HG02798 (cell line): ENCODE measurements around the gene NELL1.

Experiments used
- ATAC-seq: cut with Tn5 transposase; IDR thresholded peaks from one replicate; pipeline ENCODE4 v1.9.1; 2021; ENCODE audit warnings: mild to moderate bottlenecking; ENCODE audit not compliant: unreplicated experiment, poor library complexity

The NELL1 gene

DNA sequence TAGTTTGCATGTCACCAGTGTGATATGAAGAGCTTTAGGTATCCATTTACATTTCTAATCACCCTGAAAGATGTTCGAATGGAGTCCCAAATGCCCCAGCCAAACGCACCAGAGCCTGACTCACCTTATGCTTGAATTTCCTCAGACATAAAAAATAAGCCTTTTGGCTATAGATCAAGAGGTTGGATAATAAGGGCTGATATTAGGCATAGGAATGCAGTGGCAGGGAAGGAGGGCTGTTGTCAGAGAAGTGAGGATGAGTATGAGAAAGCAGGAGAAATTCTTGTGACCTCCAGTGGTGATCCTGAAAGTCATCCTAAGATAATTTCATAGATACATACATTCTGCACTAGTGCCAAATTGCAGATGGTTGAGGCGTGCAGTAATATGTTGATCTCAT, 264.6 kb downstream of the NELL1 start:
- ATAC-seq = no peak

DNA sequence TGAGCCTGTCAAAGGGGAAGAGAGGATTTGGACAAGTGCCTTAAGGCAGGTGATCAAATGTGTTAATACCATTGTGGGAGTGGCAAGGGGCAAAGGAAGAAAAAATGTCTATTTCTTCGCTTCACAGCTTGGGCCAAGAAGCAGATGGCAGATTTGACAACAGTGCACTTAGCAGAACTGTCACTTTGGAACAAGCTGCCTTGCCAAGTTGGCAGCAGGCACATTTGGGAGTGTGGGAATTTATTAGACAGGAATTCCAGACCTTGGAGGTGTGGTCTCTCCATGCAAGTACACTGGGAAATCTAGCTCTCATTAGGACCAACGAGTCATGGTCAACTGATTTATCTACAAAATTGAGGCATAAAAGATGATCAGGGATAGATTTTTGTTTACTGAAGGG, 265.1 kb downstream of the NELL1 start:
- ATAC-seq = no peak

DNA sequence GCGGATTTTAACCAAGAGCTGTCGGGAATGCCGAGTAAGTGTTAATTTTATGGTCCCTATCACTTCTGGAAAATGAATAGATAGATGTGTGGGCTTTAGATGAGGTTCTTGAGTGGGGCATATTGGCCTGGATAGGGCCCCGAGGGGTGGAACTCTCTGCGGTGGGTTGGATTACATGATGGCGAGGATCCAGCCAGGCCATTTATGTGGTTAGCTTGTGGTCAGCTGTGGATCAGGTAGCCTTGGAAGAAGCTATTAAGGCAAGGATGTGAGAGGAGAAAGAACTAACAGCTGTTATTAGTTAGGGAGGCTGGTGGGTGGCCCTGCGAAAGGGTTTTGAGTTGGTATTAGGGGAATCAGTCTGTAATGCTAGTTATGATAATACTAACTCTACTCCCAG, 268.4 kb downstream of the NELL1 start:
- no peak for ATAC-seq

DNA sequence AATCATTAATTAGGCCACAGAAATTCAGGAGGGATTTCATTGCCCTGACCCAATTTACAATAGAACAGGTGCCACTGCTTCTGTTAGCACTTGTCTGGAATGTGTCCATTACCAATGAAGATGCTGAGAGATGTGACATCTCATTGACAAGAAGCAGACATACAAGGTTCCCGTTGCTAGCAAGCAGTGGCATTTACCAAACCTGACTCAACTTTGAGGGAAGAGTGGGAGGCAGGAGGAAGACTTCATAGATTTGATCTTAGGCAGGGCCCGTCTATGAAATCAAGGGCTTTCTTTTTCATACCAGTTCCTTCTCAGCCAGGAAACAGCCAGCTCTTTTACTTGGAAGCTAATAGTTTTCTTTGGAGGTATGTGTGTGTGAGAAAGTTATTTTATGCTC, 280.2 kb downstream of the NELL1 start:
- ATAC-seq = no peak

DNA sequence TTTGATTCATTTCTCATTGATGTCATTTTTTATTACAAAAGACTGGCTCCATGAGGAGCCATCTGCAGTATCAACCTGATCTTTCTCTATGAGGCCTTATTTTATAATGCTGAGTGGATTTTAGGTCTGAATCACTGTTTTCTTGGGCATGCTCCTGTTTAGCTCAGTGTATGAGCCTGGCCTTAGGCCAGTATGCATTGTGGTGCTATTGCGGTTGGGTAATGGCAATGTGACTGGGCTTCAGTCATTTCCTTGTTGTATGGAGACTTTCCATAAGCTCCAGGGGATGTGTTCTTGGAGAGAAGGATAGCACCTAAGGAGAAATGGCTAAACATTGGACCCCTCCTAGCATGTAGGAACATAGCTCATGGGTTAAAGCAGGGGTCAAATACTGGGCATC, 293.2 kb downstream of the NELL1 start:
- ATAC-seq = no peak

DNA sequence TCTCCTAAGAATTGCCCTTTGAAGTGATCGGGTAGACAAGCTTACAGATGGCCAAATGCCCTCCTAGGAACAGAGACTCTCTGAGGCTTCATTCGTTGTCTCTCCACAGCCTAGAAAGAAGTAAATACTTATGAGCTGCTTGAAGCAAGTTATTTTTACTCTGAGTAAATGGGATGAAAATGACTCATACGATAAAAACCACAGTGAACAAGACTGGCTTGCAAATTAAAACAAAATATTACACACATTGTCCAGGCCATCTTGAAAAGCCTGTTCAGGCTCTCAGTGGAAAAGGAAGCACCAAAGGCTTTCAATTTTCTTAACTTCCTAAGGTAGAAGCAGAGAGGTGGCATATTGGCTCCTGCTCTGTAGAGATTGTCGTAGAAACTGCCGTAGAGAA, 294.2 kb downstream of the NELL1 start:
- no peak for ATAC-seq

DNA sequence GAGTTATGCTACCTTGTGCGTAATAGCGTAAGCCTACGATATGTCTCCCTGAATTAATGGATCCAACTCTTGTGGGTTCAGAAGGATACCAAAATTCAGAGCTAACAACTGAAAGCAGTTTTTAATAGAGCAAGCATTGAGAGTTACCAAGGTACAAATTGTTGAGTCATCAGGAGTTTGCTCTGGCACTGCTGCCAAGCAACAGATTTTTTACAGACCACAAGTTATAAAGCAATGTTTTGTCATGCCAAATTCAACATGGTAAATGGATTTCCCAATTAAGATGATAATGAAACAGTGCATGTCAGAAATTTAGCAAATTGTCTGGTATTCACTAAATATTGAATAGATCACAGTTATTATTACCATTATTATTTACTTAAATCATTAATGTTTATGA, 295.6 kb downstream of the NELL1 start:
- no peak for ATAC-seq

DNA sequence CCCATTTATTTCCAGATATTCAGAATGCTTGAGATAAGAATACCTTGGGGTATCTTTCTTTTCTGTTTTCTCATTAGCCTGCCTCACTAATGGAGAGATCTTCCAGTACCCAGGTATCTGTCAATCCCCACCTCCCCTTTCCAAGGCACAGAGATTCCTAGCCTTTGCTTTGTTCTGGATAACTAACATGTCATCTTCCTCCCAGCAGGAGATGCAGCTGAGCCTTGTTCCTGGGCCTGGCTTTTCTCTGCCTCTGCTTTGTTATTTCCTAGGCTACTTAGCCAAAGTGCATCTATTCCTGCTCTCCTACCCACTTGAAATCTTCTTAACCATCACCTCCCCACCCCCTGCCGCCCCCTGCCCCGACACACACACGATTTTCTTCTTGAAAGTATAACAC, 297.1 kb downstream of the NELL1 start:
- no peak for ATAC-seq

DNA sequence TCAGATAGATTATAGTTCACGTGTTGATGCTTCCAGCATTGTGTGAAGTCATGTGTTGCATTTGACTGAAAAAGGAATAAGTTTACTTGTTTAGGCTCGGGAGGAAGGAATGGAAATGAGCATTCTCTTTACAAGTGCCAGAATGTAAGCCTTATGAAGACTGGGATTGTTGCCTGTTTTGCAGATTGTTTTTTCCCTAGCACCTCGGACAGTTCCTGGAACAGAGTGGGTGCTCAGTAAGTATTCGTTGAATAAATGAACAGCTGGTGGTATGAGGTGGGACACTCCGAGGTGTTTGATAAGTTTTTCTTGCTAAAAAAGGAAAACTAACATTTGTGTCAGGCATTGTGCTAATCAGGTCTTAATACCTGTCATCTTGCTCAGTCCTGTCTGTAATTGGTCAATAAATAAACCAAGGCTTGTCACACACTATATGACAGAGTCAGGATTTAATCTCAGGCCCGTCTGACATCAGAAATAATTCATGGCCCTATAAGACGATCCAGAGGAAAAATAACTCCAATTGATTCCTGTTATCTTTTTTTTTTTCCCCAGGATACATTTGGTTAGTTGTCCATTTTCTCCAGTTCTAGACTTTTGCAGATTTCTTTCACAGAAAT, 304.7 kb downstream of the NELL1 start:
- ATAC-seq = no peak

DNA sequence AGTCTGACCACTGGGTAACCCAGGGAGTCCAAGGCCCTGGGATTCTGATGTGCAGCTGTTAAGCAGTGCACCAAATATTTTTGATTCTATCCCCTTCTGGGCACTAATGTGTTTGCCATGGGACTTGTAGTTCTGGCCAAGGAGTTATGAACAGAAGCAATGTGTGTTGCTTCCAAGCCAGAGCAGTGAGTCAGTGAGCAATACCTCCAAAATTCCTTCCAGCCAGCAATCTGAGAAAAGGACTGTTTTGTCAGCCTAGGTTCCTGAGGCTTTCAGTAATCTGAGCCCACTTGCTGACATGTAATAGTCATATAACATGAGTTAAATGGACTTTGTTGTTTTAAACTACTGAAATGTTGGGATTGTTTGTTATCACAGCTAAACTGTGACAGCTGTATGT, 311.4 kb downstream of the NELL1 start:
- ATAC-seq = no peak

DNA sequence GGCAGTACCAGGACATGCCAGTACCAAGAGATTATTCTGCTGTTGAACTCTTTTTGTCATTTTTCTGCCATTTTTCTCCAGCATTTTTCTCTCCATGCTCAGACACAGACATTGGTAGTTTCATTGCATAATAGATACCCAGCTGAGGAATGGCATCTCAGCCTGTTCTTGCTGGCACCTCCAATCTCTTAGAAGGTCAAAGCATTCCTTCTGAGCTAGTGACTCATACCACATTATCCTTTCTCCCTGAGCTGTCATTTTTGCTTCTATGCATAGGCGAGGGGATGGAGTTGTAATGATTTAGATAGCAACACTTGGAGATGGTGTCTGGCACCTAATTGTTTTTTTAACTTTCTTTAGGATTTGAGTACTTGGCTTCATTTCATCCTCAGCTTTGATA, 321.1 kb downstream of the NELL1 start:
- no peak for ATAC-seq

DNA sequence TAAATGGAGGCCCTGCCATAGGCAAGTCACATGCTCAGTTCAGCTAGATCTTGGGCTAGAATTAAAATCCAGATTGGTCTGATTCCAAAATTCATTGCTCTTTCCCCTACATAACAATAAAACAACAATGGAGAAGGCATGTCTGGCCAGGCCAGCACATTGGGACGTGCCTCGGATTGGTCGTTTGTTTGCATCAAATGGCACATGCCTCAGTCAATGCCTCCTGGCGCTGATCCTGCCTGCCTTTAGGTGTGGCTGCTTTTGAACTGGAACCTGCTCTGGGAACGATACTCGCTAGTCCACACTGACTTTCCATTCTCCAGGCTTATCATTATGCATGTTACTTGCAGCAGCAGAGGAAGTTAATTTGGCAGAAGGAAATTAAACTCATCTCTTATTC, 322.1 kb downstream of the NELL1 start:
- ATAC-seq = no peak

DNA sequence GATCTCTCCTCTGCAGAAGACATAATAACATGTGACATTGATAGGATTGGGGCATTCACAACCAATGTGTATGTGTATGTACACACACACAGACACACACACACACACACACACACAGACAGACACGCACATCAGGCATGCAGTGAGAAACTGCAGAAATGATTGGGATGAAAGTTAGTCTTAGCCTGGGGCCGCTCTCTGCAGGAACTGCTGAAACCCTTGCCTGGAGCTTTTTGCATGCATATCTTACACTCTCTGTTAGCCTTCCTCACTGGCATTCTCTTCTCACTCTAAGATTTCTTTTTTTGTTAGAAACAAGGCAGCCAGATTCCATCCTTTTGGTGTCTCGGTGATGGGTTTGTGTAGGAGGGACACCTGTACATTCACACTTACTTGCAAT, 337.9 kb downstream of the NELL1 start:
- ATAC-seq = no peak

DNA sequence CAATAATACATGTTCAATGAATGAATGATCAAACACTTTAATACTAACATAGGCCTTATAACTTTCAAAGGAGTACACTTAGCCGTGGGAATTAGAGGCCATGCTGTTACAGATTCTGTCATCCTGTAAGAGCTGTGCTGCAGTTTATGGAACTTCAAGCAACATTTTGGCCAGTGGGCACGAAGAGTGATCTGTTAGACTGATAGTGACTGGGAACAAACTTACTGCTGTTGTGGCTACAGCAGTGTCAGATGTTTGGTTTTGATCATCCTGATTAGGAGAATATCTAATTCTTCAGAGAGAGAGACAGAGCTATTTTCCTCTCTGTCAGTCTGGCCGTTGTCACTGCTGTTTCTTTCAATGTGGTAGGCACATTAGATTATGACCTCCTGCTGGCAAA, 348.9 kb downstream of the NELL1 start:
- no peak for ATAC-seq

DNA sequence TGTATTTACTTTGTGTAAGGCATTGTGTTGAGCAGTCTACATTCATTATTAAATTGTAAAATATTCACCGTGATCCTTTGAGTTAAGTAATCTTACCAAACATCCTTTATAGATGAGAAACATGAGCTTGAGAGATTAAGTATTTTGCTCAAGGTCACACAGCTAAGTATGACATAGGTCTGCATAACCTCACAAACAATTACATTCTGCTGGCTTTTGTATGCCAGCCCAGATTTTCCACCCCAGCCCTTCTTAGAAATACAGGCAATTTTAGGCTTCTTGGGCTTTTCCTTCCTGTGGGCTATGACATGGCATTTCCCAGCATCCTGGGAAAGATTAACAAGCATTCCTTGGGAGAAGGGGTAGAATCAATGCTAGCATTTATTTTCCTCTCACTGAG, 357.3 kb downstream of the NELL1 start:
- no peak for ATAC-seq

DNA sequence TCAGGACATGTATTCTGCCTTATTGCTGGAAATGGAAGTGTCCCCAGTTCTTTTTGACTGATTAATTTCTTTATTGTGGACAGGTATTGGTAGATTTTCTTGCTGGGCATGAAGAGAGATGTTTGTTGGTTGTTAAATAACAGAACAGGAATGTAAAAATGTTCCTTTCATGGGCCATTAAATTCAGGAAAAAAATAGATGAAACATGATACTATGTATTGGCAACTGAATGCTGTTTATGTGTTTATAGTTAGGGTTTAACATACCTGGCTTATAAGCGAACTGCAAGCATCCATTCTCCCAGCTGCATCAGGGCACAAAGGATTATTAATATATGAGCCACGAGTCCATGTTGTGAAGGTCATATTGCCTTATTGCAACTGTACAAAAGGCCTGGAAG, 368.5 kb downstream of the NELL1 start:
- no peak for ATAC-seq

DNA sequence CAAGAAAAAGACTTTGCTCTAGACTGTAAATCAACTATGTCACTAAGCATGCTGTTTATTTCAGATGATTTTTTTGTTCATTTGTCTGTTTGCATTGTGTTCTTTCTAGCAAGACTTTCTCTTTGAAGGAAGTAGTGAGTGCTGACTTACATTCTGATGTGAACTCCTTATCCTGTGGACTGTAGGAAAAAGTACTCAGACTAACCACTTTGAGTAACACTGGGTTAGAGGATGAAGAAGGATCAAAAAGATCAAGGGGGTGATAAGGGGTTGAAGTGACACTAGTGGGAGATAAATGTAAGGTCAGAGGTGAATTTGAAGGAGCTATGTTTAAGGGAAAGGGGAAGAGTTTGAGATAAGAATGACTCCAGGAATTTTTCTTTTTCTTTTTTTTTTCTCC, 369.4 kb downstream of the NELL1 start:
- no peak for ATAC-seq

DNA sequence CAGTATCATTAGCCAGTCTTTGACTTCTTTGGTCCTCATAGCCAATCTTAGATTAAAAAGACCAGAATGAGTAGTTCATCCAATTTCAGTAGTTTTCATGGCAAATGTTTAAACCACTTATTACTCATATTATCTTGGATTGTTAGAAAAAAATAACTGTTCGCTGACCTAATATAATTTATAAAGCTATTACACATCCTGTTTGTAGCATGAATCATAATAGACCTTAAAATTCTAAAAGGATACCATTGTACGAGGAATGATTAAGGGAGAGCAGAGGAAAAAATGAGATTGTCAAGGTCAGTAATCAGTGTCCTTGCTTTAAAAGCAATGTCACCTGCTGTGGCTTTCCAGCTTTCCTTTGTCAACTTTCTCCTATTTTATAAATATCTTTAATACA, 371.2 kb downstream of the NELL1 start:
- ATAC-seq = no peak

DNA sequence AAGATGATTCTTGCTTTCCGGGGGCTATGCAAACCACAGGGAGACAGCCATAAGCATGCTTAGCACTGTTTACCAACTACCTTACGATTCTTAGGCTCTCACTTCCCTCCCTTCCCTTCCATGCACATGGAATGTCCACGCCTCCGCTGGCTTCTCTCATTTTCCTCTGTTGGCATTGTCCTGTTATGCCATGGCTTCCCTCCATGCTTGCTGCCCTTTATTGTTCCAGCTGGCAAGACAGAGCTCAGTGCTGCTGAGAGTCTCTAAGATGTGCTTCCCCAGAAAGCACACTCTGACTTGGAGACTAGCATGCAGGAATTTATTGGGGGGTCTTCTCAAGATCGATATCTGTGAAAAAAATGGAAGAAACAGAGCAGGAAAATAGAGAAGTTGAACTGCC, 379.2 kb downstream of the NELL1 start:
- ATAC-seq = no peak

DNA sequence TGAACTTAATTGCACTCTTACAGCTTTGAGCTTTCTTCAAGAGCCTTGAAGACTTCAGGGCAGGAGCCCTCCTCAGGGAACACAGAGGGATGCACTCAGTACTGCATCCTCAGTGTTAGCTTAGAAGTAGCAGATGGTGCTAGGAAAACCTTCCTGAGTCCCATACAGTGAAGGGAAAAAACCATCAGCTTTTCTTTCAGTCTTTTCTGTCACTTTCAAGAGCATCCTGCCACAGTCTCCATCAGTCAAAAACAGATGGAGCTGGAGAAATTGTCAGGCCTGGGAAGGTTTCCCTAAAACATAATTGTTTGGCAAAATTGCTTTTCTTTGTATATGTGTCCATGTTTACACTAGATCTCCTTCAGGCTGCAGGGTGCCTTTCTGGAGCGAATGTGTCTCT, 384.1 kb downstream of the NELL1 start:
- ATAC-seq = no peak

DNA sequence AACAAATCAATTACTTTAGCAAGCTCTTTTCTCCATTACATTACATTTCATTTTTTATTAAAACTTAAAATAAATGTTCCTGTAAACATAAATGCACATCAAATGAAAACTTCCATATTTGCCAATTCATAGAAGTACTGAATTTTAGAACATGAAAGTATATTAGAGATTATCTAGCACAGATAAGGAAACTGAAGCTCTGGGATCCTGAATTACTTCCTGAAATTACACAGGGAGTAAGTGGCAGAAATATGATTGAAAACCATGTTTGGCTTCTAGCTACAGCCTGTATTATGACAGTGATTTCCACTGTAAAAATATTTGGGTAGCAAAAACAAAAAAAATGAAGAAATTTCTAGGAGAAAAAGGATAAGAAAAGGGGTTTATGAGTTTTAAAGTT, 387.3 kb downstream of the NELL1 start:
- ATAC-seq = no peak

DNA sequence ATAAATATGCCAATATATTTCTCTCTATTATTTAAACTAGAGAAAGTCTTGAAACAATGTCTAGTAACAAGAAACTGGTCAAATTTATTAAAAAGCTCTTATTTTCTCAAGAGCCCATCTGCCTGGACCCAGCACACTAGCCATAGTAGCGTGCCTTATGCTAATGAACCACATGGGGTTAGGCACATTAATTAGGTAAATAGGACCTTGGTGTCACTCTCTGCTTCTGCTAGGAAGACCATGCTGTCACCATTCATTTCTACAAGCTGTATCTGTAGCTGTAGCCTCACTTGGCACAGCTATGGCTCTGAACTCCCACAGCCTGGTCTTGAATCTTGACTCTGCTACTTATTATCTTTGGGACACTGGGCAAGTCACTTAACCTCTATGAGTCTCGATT, 390.5 kb downstream of the NELL1 start:
- ATAC-seq = no peak

DNA sequence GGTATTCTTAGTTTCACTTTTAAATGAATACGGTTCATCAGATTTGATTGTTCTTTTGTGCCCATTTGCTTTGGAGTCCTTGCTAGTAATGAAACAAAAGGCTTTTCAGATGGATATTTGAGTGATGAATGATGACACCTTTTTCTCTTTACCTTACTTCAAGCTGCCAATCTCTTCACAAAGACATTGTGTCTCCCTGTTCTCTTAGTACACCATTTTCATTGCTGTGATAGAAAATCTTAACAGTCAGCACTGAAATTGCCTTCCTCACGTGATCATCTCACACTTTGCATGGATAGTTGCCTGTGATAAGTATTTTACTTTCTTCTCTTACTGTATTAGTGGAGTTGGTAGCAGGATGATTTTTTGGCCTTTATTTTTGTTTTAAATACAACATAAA, 396.6 kb downstream of the NELL1 start:
- no peak for ATAC-seq
